Non-pigmented ciliary epithelial cell (primary cell): ENCODE measurements around the gene GTF2F1.
"Not testable (repeated sequence)": the region's sequence is repeated elsewhere in the genome, so short reads cannot be mapped to it uniquely, and the experiment has no call there.

Experiments used
- DNase-seq: peaks from one replicate; pipeline ENCODE4 v3.0.0-alpha.2; 2010; ENCODE audit warnings: low read depth

Gene GTF2F1

DNA sequence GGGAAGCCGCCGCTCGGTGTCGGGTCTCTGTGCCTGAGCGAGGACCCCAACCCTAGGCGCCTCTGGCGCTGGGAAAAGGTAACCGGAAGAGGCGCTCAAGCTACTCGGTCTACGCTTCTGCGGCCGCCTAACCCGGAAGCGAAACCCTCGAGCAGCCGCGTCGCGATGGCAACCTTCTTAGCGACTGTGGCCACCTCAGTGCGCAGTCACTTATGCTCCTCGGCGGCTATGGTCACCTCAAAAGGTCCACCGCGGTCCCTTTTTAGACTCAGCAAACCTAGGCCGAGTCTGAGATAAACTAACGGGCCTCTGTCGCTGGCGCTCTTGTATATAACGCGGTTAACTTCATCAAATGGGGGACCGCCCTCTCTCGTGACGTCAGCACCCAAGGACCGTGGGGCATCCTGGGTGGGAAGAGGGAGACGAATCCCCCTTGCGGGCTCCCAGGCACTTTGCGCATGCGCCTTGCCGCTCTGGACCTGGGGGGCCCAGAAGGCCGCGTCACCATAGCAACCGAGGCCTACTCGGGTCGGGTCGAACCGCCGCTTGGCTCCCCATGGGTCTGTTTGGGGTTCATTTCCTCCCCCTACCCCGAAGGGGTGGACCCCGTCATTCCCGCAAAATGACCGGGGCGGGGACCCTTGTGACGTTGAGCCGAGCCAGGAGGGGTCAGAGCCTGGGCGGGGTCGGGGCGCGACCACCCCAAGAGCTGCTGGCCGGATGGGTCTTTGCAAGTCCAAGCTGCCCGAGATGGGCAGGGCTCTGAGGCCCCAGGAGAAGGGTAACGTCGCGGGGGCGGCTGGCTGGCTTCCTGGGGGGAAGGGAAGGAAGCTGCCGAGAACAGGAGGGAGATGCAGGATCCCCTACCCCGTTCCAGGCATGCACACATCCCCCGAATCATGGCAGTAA, at the start of gene GTF2F1:
Gene GTF2F1 (minus strand): TSS at position 91 of the 909 bp plus-strand sequence. CDS start 169 bp downstream, outside the sequence.
- DNase-seq: peak; percentile 78

DNA sequence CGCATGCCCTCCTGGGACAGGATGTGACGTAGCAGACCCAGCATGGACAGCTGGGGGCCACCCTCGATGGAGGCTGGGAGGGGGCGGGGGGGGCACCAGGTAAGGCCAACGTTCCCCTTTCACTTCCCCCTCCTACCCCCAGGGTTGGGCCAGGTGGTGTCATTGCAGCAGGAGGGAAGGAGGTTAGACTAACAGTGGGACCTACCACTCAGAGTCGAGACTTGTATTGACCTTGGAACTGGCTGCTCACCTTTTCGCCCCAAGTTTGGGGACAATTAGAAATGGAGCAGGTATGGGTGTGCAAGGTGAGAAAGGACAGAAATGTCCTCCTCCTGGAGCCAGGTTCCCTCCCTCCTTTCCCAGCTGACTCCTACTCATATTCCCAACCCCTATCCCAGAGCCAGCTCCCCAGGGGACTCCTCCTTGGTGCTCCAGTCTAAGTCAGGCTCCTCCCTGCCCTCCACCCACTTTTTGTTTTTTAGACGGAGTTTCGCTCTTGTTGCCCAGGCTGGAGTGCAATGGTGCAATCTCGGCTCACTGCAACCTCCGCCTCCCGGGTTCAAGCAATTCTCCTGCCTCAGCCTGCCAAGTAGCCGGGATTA, 49.2 kb upstream of the GTF2F1 start:
- DNase-seq: no peak

GRCh38 chr19:6440905-6441304, 47.9 kb upstream of the GTF2F1 start:
- DNase-seq: no peak

GRCh38 chr19:6439743-6440142, 46.8 kb upstream of the GTF2F1 start:
- DNase-seq: no peak

- no peak for DNase-seq
These were observed 40.7 kb upstream of the GTF2F1 start, which contains the start of gene SLC25A41 for GRCh38 chr19:6433663-6434062. TSS of gene SLC25A41 (minus strand) at chr19:6433763. CDS start at chr19:6433693, 70 bp downstream.

DNA sequence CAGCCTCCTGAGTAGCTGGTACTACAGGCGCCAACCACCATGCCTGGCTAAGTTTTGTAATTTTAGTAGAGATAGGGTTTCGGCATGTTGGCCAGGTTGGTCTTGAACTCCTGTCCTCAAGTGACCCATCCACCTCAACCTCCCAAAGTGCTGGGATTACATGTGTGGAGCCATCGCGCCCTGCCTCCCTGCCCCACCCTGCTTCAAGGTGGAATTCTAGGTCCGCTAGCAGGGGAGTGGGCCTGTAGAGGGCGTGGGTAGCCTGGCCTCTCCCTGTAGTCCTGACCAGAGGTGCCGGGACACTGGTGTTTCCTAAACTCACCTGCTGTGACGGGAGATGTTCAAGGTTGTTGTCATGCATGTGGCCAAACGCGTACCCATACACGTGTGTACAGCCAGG, 40.2 kb upstream of the GTF2F1 start:
- no peak for DNase-seq

GRCh38 chr19:6431891-6432290, 38.9 kb upstream of the GTF2F1 start:
- DNase-seq: no peak

- DNase-seq: no peak
These were observed 36.7 kb upstream of the GTF2F1 start for GRCh38 chr19:6429419-6430221.

- DNase-seq: not testable (repeated sequence)
These were observed 35.9 kb upstream of the GTF2F1 start for GRCh38 chr19:6428692-6429418.

GRCh38 chr19:6427131-6427530, 34.2 kb upstream of the GTF2F1 start:
- no peak for DNase-seq

DNA sequence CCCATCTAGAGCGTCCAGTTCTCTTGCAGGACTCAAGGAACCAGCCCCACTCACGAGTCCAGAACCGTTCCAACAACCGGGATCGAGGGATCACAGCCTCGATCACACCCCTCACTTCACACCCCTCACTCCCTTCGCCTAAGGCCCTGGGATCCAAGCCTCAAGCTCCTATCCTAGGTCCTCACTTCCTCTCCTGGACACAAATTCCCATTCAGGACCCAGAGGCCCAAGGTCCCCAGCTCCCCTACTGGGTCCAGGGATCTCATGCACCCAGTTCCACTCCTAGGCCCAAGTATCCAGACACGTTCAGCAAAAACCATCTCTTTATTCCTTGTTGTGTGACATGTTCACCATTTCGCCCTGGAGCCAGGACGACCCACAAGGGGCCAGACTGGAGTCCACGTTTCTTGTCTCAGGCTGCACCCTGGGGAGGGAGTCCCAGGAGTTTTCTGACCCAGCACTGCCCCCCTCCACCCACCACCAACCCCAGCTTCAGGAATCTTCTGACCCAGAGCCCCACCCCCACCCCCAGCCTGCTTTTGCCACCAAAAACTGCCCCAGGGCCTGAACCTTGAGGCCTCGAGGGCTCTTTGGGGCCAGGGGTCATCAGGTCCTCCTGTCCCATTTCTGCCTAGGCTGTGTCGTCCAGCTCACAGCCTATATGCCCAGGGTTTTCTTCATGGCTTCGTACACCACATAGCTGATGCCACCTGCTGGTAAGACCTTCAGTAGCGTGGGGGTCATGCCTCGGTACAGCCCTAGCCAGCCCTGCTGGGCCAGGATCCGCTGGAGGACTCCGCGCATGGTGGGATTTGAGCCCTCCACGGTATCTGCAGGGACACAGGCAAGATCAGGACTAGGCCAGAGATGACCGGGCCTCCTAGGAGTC, 33.0 kb upstream of the GTF2F1 start:
- DNase-seq: no peak

GRCh38 chr19:6424939-6425731, 32.2 kb upstream of the GTF2F1 start:
- DNase-seq: peak; percentile 100

- DNase-seq: no peak
These were observed 31.4 kb upstream of the GTF2F1 start, which contains the start of gene KHSRP for GRCh38 chr19:6424195-6424938. TSS of gene KHSRP (minus strand) at chr19:6424811. CDS start at chr19:6424701, 110 bp downstream.

GRCh38 chr19:6423499-6424194, 30.7 kb upstream of the GTF2F1 start:
- peak; percentile 10 for DNase-seq

DNA sequence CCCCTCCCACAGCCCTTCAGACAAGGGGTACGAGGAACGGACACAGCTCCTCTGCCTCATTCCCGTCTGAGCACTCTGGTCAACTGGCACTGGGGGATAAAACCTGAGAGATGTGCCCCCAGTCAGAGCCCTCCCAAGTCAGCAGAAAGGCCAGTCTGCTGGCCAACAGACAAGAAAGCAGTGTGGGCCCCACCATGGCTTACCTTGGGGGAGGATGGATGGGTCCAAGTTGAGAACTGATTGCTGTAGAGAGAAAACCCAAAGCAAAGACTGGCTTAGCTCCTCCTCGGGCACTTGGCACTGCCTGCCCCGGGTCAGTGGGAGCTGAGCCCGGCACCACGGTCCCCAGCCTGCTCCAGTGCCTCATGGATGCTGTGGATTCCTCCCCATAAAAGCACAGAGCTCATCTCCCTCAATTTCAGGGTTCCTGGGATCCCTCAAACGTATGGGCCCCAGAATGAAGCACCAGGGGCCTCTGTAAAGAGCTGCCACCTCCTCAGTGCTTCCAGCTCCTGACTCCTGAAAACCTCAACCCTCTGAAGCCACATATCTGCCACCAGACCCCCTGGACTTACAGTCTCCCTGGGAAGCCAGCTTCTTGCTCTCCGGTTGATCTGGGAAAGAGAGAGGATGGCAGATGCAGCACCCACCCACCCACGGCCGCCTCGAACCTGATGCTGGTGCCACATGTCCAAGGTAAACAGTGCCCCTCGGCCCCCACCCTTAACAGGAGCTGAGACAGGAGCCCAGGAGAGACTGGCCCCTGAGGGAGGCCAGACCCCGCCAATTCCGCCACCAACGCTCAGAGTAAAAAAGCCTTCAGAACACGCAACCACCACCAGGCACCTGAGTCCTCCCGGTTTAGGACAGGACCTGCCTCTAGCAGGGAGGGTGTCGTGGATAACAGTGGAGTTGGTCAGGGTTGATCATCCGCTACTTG, 28.4 kb upstream of the GTF2F1 start:
- no peak for DNase-seq

- no peak for DNase-seq
These were observed 25.6 kb upstream of the GTF2F1 start for GRCh38 chr19:6418562-6418932.
